HepG2 (cell line): ENCODE data around the gene KATNBL1. TPM values are rescaled to one million over a fixed set of nuclear protein-coding genes. Genes with fewer than 3 reads are reported as not detected.

Experiments
- DNMT1 ChIP-seq: sonication (generic); formaldehyde crosslinking; IDR thresholded peaks from 2 replicates; pipeline ENCODE4 v1.5.1; 2020; ENCODE audit warnings: mild to moderate bottlenecking, missing genetic modification reagents
- EP300 ChIP-seq, 3 experiments: sonication (generic) in 1 of 3; formaldehyde crosslinking in 1 of 3; IDR thresholded peaks; 2 replicates each; pipeline versions ENCODE4 v1.5.1 to v1.6.1; 2011 to 2020; ENCODE audit warnings: low read depth in 2 of 3, low read length in 2 of 3, borderline replicate concordance in 1 of 3, improper control_type of control experiment in 1 of 3, mild to moderate bottlenecking in 1 of 3, missing genetic modification reagents in 1 of 3, moderate library complexity in 1 of 3
- FOXP1 ChIP-seq, 2 experiments: fragments of 450-650 bp in 1 of 2; IDR thresholded peaks; 2 replicates each; pipeline ENCODE4 v1.6.1; 2017 to 2018; ENCODE audit warnings: antibody characterized with exemption in 1 of 2
- MYNN ChIP-seq: sonication (generic); formaldehyde crosslinking; IDR thresholded peaks from 2 replicates; pipeline ENCODE4 v1.4.0; 2020; ENCODE audit warnings: mild to moderate bottlenecking, low read depth, missing genetic modification reagents
- NFATC3 ChIP-seq: sonication (generic); formaldehyde crosslinking; IDR thresholded peaks from 2 replicates; pipeline ENCODE4 v1.5.1; 2020; ENCODE audit warnings: mild to moderate bottlenecking, missing genetic modification reagents
- TBP ChIP-seq: sonication (generic); formaldehyde crosslinking; IDR thresholded peaks from 2 replicates; pipeline ENCODE4 v1.5.0; 2020; ENCODE audit warnings: missing genetic modification reagents
- TP53 ChIP-seq: sonication (generic); formaldehyde crosslinking; conservative IDR thresholded peaks from 2 replicates; pipeline ENCODE4 v1.4.0; 2020; ENCODE audit warnings: missing genetic modification reagents
- U2AF2 ChIP-seq: fragments of 200-400 bp; formaldehyde crosslinking; IDR thresholded peaks from 2 replicates; pipeline ENCODE4 v1.6.1; 2017; ENCODE audit warnings: low read depth, mild to moderate bottlenecking, low read length
- YEATS4 ChIP-seq: sonication (generic); formaldehyde crosslinking; IDR thresholded peaks from 2 replicates; pipeline ENCODE4 v1.4.0; 2020; ENCODE audit warnings: missing genetic modification reagents, borderline replicate concordance
- ZBTB20 ChIP-seq: sonication (generic); formaldehyde crosslinking; IDR thresholded peaks from 2 replicates; pipeline ENCODE4 v1.8.1; 2023; ENCODE audit warnings: missing genetic modification reagents, low read depth, mild to moderate bottlenecking, borderline replicate concordance
- ZNF446 ChIP-seq: sonication (generic); formaldehyde crosslinking; IDR thresholded peaks from 2 replicates; pipeline ENCODE4 v1.5.0; 2020; ENCODE audit warnings: mild to moderate bottlenecking, missing genetic modification reagents
- polyA plus RNA-seq, 8 experiments: library from polyadenylated mRNA; depleted of rRNA in 3 of 8; stranded (reverse) in 7 of 8; unstranded in 1 of 8; fragments of >200 nt; fragmentation: Illumina TruSeq in 4 of 8; extraction: Trizol in 4 of 8; gene quantifications; 2 replicates each; pipeline versions ENCODE4 v1.2.1 to v1.2.3, GENCODE V29; 2011 to 2016; ENCODE audit warnings: low read depth in 4 of 8, missing spikeins in 1 of 8, mixed read lengths in 1 of 8; ENCODE audit not compliant: insufficient read depth in 1 of 8
- total RNA-seq, 5 experiments: library from RNA; depleted of rRNA; stranded (reverse); fragments of >200 nt; fragmentation: Illumina TruSeq; extraction: Trizol; gene quantifications; 2 replicates each; pipeline ENCODE4 v1.2.3, GENCODE V29; 2016; ENCODE audit warnings: low read depth in 1 of 5
- TF ChIP-seq, protein P1 (sequence below): sonication (generic); formaldehyde crosslinking; IDR thresholded peaks from 2 replicates; pipeline ENCODE4 v1.4.0; 2020; ENCODE audit warnings: missing genetic modification reagents
- TF ChIP-seq, protein P2 (sequence below): sonication (generic); formaldehyde crosslinking; IDR thresholded peaks from 2 replicates; pipeline ENCODE4 v1.5.0; 2020; ENCODE audit warnings: mild to moderate bottlenecking, missing genetic modification reagents, borderline replicate concordance

KATNBL1 gene
- total and polyA plus RNA-seq, 2 of the 13 experiments (the other 11 are each of a cell fraction or from before 2014, with no cell fraction given): 23.4 to 42.8 TPM

DNA sequence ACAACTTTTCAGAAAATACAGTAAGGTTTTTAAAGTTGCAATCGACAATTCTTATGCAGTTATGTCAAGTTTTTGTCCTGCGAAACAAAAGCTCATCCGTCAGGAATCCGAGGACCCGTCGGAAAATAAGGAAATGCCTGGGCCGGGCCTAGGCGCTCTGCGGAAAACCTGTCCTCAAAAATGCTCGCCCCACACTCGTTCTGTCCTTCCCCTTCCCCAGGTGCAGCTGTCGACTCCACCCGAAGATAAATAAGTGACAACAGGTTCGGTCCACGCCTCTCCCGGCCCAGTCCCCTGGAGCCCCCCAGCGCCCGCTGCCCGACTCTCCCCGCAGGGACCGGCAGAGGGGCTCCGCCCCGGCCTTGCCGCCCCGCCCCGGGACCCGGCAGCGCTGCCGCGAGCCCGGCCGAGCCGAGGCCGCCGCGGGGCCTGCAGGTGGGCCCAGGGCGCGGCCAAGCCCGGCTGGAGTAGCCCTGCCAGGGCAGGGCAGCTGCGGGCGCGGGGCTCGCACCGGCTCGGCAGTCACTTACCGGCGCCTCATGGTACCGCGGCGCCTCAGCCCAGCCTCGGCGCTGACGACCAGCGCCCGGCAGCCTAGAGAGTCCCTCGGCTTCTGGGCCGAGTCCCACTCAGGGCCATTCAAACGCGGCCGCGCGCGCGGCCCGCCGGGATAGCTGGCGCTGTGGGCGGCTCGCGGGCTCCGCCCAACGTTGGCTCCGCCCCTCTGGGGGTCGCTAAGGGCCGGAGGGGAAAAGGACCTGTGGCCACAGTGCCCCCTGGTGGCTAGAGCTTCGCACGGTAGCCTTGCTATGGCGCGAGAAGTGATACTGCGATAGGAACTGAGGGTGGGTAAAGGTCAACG, at the start of gene KATNBL1 (continued):
- TF ChIP-seq, protein P1, sequence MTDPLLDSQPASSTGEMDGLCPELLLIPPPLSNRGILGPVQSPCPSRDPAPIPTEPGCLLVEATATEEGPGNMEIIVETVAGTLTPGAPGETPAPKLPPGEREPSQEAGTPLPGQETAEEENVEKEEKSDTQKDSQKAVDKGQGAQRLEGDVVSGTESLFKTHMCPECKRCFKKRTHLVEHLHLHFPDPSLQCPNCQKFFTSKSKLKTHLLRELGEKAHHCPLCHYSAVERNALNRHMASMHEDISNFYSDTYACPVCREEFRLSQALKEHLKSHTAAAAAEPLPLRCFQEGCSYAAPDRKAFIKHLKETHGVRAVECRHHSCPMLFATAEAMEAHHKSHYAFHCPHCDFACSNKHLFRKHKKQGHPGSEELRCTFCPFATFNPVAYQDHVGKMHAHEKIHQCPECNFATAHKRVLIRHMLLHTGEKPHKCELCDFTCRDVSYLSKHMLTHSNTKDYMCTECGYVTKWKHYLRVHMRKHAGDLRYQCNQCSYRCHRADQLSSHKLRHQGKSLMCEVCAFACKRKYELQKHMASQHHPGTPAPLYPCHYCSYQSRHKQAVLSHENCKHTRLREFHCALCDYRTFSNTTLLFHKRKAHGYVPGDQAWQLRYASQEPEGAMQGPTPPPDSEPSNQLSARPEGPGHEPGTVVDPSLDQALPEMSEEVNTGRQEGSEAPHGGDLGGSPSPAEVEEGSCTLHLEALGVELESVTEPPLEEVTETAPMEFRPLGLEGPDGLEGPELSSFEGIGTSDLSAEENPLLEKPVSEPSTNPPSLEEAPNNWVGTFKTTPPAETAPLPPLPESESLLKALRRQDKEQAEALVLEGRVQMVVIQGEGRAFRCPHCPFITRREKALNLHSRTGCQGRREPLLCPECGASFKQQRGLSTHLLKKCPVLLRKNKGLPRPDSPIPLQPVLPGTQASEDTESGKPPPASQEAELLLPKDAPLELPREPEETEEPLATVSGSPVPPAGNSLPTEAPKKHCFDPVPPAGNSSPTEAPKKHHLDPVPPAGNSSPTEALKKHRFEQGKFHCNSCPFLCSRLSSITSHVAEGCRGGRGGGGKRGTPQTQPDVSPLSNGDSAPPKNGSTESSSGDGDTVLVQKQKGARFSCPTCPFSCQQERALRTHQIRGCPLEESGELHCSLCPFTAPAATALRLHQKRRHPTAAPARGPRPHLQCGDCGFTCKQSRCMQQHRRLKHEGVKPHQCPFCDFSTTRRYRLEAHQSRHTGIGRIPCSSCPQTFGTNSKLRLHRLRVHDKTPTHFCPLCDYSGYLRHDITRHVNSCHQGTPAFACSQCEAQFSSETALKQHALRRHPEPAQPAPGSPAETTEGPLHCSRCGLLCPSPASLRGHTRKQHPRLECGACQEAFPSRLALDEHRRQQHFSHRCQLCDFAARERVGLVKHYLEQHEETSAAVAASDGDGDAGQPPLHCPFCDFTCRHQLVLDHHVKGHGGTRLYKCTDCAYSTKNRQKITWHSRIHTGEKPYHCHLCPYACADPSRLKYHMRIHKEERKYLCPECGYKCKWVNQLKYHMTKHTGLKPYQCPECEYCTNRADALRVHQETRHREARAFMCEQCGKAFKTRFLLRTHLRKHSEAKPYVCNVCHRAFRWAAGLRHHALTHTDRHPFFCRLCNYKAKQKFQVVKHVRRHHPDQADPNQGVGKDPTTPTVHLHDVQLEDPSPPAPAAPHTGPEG (CRISPR knock-in tag): 0 out of 2 replicates have a peak, but pooled peaks have one; percentile 29
- no peak for TF ChIP-seq TP53 (CRISPR knock-in tag)
- TF ChIP-seq, protein P2, sequence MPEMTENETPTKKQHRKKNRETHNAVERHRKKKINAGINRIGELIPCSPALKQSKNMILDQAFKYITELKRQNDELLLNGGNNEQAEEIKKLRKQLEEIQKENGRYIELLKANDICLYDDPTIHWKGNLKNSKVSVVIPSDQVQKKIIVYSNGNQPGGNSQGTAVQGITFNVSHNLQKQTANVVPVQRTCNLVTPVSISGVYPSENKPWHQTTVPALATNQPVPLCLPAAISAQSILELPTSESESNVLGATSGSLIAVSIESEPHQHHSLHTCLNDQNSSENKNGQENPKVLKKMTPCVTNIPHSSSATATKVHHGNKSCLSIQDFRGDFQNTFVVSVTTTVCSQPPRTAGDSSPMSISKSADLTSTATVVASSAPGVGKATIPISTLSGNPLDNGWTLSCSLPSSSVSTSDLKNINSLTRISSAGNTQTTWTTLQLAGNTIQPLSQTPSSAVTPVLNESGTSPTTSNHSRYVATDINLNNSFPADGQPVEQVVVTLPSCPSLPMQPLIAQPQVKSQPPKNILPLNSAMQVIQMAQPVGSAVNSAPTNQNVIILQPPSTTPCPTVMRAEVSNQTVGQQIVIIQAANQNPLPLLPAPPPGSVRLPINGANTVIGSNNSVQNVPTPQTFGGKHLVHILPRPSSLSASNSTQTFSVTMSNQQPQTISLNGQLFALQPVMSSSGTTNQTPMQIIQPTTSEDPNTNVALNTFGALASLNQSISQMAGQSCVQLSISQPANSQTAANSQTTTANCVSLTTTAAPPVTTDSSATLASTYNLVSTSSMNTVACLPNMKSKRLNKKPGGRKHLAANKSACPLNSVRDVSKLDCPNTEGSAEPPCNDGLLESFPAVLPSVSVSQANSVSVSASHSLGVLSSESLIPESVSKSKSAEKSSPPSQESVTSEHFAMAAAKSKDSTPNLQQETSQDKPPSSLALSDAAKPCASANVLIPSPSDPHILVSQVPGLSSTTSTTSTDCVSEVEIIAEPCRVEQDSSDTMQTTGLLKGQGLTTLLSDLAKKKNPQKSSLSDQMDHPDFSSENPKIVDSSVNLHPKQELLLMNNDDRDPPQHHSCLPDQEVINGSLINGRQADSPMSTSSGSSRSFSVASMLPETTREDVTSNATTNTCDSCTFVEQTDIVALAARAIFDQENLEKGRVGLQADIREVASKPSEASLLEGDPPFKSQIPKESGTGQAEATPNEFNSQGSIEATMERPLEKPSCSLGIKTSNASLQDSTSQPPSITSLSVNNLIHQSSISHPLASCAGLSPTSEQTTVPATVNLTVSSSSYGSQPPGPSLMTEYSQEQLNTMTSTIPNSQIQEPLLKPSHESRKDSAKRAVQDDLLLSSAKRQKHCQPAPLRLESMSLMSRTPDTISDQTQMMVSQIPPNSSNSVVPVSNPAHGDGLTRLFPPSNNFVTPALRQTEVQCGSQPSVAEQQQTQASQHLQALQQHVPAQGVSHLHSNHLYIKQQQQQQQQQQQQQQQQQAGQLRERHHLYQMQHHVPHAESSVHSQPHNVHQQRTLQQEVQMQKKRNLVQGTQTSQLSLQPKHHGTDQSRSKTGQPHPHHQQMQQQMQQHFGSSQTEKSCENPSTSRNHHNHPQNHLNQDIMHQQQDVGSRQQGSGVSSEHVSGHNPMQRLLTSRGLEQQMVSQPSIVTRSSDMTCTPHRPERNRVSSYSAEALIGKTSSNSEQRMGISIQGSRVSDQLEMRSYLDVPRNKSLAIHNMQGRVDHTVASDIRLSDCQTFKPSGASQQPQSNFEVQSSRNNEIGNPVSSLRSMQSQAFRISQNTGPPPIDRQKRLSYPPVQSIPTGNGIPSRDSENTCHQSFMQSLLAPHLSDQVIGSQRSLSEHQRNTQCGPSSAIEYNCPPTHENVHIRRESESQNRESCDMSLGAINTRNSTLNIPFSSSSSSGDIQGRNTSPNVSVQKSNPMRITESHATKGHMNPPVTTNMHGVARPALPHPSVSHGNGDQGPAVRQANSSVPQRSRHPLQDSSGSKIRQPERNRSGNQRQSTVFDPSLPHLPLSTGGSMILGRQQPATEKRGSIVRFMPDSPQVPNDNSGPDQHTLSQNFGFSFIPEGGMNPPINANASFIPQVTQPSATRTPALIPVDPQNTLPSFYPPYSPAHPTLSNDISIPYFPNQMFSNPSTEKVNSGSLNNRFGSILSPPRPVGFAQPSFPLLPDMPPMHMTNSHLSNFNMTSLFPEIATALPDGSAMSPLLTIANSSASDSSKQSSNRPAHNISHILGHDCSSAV: no peak
- TF ChIP-seq U2AF2: no peak
- peak; percentile 87 for TF ChIP-seq YEATS4 (CRISPR knock-in tag)
- no peak for TF ChIP-seq NFATC3 (CRISPR knock-in tag)
- TF ChIP-seq EP300 (IDR thresholded peaks at IDR 0.05; ENCODE audit: low read depth in 2 of 2, low read length in 2 of 2): no peak
- TF ChIP-seq EP300 (CRISPR knock-in tag; IDR thresholded peaks at IDR 0.05; ENCODE audit: borderline replicate concordance): no peak
- no peak for TF ChIP-seq FOXP1 (IDR thresholded peaks at IDR 0.05)
- TF ChIP-seq FOXP1 (CRISPR knock-in tag; IDR thresholded peaks at IDR 0.05): no peak
- no peak for TF ChIP-seq MYNN (CRISPR knock-in tag)
- TF ChIP-seq ZBTB20 (CRISPR knock-in tag): no peak
- TF ChIP-seq TBP (CRISPR knock-in tag): no peak
- no peak for TF ChIP-seq DNMT1 (CRISPR knock-in tag)
- TF ChIP-seq ZNF446 (CRISPR knock-in tag): no peak; the same call in 1 of the 2 replicates
